GM19023 (cell line): Measurements from ENCODE around the gene SLC19A2.

Experiments
- ATAC-seq: cut with Tn5 transposase; IDR thresholded peaks from one replicate; pipeline ENCODE4 v1.9.1; 2021; ENCODE audit warnings: mild to moderate bottlenecking, moderate library complexity; ENCODE audit not compliant: unreplicated experiment

The SLC19A2 gene

GRCh38 chr1:169414952-169415351 is 70.8 kb downstream of the SLC19A2 start:
- no peak for ATAC-seq
